HepG2 (cell line): ENCODE measurements around the gene KRTAP20-4. TPM values are rescaled to one million over a fixed set of nuclear protein-coding genes. Genes with fewer than 3 reads are reported as not detected.

ENCODE experiments used
- ATAC-seq: fragments of 200-7000 bp; cut with Tn5 transposase; 3 replicates; pipeline ENCODE4 v1.9.1; 2020; ENCODE audit warnings: mild to moderate bottlenecking, moderate library complexity
- BruUV-seq: library from RNA; stranded (reverse); fragments of 400-500 nt; replicated peaks from 2 replicates; lab custom pipeline; 2021; lab: Mats Ljungman, UMichigan
- CTCF ChIA-PET: fragments of 300-600 bp; formaldehyde crosslinking; extraction: SDS; loops from one replicate; lab custom pipeline; 2021; ENCODE audit warnings: low total read pairs, inconsistent platforms, low intra/inter-chr PET ratio; lab: Yijun Ruan, JAX
- POLR2A ChIA-PET: fragments of 350-600 bp; sonication (Branson Sonifier 250); formaldehyde crosslinking; loops from one replicate; lab custom pipeline; 2020; ENCODE audit warnings: antibody characterized with exemption, inconsistent platforms; lab: Yijun Ruan, JAX
- DNase-seq: peaks from one replicate; pipeline ENCODE4 v3.0.0-alpha.2; 2015; ENCODE audit warnings: low spot score
- FAIRE-seq: peaks from 3 replicates; lab custom pipeline; 2011; peaks lifted over from hg19 to GRCh38; lab: Jason Lieb, UNC
- H2AFZ ChIP-seq: one replicate; pipeline ENCODE4 v1.6.1; 2011; ENCODE audit warnings: low read length, inconsistent platforms
- H3K27ac ChIP-seq: fragments of 300-600 bp; 3 replicates; pipeline ENCODE4 v1.8.0; 2011; ENCODE audit warnings: mixed run types, mild to moderate bottlenecking, mixed read lengths, low read length, inconsistent platforms; ENCODE audit not compliant: insufficient read depth; ENCODE audit errors: extremely low read length
- H3K27me3 ChIP-seq, 2 experiments: fragments of 200-600 bp in 1 of 2; 2 replicates in 1 of 2; 3 replicates in 1 of 2; pipeline versions ENCODE4 v1.6.0 to v1.8.0; 2011; ENCODE audit warnings: low read length in 2 of 2, mild to moderate bottlenecking in 2 of 2, moderate library complexity in 2 of 2, inconsistent platforms in 1 of 2; ENCODE audit not compliant: insufficient read depth in 2 of 2, control insufficient read depth in 1 of 2
- H3K36me3 ChIP-seq, 2 experiments: fragments of 200-600 bp in 1 of 2; replicated peaks in 1 of 2; 2 replicates in 1 of 2; 3 replicates in 1 of 2; pipeline versions ENCODE4 v1.5.1 to v1.8.0; 2011; ENCODE audit warnings: low read length in 2 of 2, inconsistent platforms in 1 of 2; ENCODE audit not compliant: insufficient read depth in 2 of 2, control insufficient read depth in 1 of 2
- H3K4me1 ChIP-seq: 2 replicates; pipeline ENCODE4 v1.5.1; 2012; ENCODE audit warnings: low read length, inconsistent platforms; ENCODE audit not compliant: insufficient read depth
- H3K4me2 ChIP-seq: 2 replicates; pipeline ENCODE4 v1.6.0; 2011; ENCODE audit warnings: low read depth, low read length, inconsistent platforms
- H3K4me3 ChIP-seq, 3 experiments: fragments of 200-600 bp in 1 of 3; sonication (generic), shearing (Covaris generic) in 1 of 3; replicated peaks in 1 of 3; 2 replicates each; pipeline ENCODE4 v1.5.1; 2011 to 2016; ENCODE audit warnings: low read length in 3 of 3, inconsistent platforms in 2 of 3, low read depth in 2 of 3, mild to moderate bottlenecking in 2 of 3, control low read depth in 1 of 3, mixed read lengths in 1 of 3; ENCODE audit not compliant: insufficient read depth in 1 of 3
- H3K79me2 ChIP-seq: one replicate; pipeline ENCODE4 v1.6.1; 2011; ENCODE audit warnings: low read length, inconsistent platforms; ENCODE audit not compliant: insufficient read depth
- H3K9ac ChIP-seq: 2 replicates; pipeline ENCODE4 v1.6.0; 2011; ENCODE audit warnings: mild to moderate bottlenecking, low read depth, low read length, inconsistent platforms; ENCODE audit not compliant: insufficient read depth
- H3K9me3 ChIP-seq: 2 replicates; pipeline ENCODE4 v1.5.1; 2012; ENCODE audit warnings: mild to moderate bottlenecking, low read length
- H4K20me1 ChIP-seq: 2 replicates; pipeline ENCODE4 v1.6.0; 2011; ENCODE audit warnings: inconsistent platforms, mild to moderate bottlenecking, low read length, moderate library complexity; ENCODE audit not compliant: insufficient read depth
- BORCS8-MEF2B ChIP-seq: sonication (generic); formaldehyde crosslinking; IDR thresholded peaks from 2 replicates; pipeline ENCODE4 v1.8.0; 2022; ENCODE audit warnings: mild to moderate bottlenecking, missing genetic modification reagents
- CHD4 ChIP-seq: fragments of 200-600 bp; sonication (generic); IDR thresholded peaks from 2 replicates; pipeline ENCODE4 v1.7.0; 2017; ENCODE audit warnings: mild to moderate bottlenecking, low read length, borderline replicate concordance
- EED ChIP-seq: sonication (generic); formaldehyde crosslinking; IDR thresholded peaks from 2 replicates; pipeline ENCODE4 v1.5.0; 2020; ENCODE audit warnings: mild to moderate bottlenecking, missing genetic modification reagents
- GRHL1 ChIP-seq: sonication (generic); formaldehyde crosslinking; conservative IDR thresholded peaks from 2 replicates; pipeline ENCODE4 v1.8.0; 2022; ENCODE audit warnings: missing genetic modification reagents
- HDAC6 ChIP-seq: fragments of 200-600 bp; sonication (generic); IDR thresholded peaks from 2 replicates; pipeline ENCODE4 v1.7.0; 2017; ENCODE audit warnings: mild to moderate bottlenecking, antibody characterized with exemption, low read length, low read depth
- IRF2 ChIP-seq: IDR thresholded peaks from 2 replicates; pipeline ENCODE4 v1.6.1; 2018; ENCODE audit warnings: missing genetic modification reagents, missing compliant biosample characterization
- MBNL3 ChIP-seq: fragments of 250-450 bp; sonication (Bioruptor Pico); conservative IDR thresholded peaks from 2 replicates; pipeline ENCODE4 v1.8.0; 2022; ENCODE audit warnings: mild to moderate bottlenecking, inconsistent platforms
- MNT ChIP-seq: fragments of 450-650 bp; IDR thresholded peaks from 2 replicates; pipeline ENCODE4 v1.6.1; 2016
- RORA ChIP-seq: sonication (generic); formaldehyde crosslinking; IDR thresholded peaks from 2 replicates; pipeline ENCODE4 v1.5.0; 2020; ENCODE audit warnings: mild to moderate bottlenecking, missing genetic modification reagents, moderate library complexity
- THAP7 ChIP-seq: sonication (generic); formaldehyde crosslinking; IDR thresholded peaks from 2 replicates; pipeline ENCODE4 v1.8.1; 2023; ENCODE audit warnings: mild to moderate bottlenecking, missing genetic modification reagents
- ZBED4 ChIP-seq: sonication (generic); formaldehyde crosslinking; IDR thresholded peaks from 2 replicates; pipeline ENCODE4 v1.4.0; 2020; ENCODE audit warnings: missing genetic modification reagents, borderline replicate concordance
- ZFP82 ChIP-seq: sonication (generic); formaldehyde crosslinking; IDR thresholded peaks from 2 replicates; pipeline ENCODE4 v1.5.1; 2020; ENCODE audit warnings: mild to moderate bottlenecking, missing genetic modification reagents, borderline replicate concordance
- ZNF10 ChIP-seq: sonication (generic); formaldehyde crosslinking; IDR thresholded peaks from 2 replicates; pipeline ENCODE4 v1.4.0; 2020; ENCODE audit warnings: mild to moderate bottlenecking, low read depth, missing genetic modification reagents, borderline replicate concordance
- ZNF563 ChIP-seq: sonication (generic); formaldehyde crosslinking; IDR thresholded peaks from 2 replicates; pipeline ENCODE4 v1.8.0; 2022; ENCODE audit warnings: mild to moderate bottlenecking, moderate library complexity, missing genetic modification reagents
- ZNF768 ChIP-seq: sonication (generic); formaldehyde crosslinking; IDR thresholded peaks from 2 replicates; pipeline ENCODE4 v1.4.0; 2020; ENCODE audit warnings: missing genetic modification reagents
- ZUFSP ChIP-seq: sonication (generic); formaldehyde crosslinking; IDR thresholded peaks from 2 replicates; pipeline ENCODE4 v1.9.0; 2021; ENCODE audit warnings: missing genetic modification reagents, mild to moderate bottlenecking, borderline replicate concordance
- WGBS: methylation state at CpG from one replicate; pipeline ENCODE4 v1.1.6; 2017; ENCODE audit warnings: low lambda C conversion rate; 5-methylcytosine and 5-hydroxymethylcytosine counted together
- in situ Hi-C: cut with HindIII; loops from 2 replicates; pipeline ENCODE4 v1.10.0; 2017; ENCODE audit warnings: low pct_unique_long_range_greater_than_20kb; ENCODE audit not compliant: extremely low pct_ligation_motif_present
- intact Hi-C: fragments of 100-400 bp; cut with micrococcal nuclease; formaldehyde crosslinking; loops from one replicate; pipeline ENCODE4 v1.10.0; 2022; ENCODE audit not compliant: unreplicated experiment
- polyA plus RNA-seq, 8 experiments: library from polyadenylated mRNA; depleted of rRNA in 3 of 8; stranded (reverse) in 7 of 8; unstranded in 1 of 8; fragments of >200 nt; fragmentation: Illumina TruSeq in 4 of 8; extraction: Trizol in 4 of 8; gene quantifications; 2 replicates each; pipeline versions ENCODE4 v1.2.1 to v1.2.3, GENCODE V29; 2011 to 2016; ENCODE audit warnings: low read depth in 4 of 8, missing spikeins in 1 of 8, mixed read lengths in 1 of 8; ENCODE audit not compliant: insufficient read depth in 1 of 8
- total RNA-seq, 5 experiments: library from RNA; depleted of rRNA; stranded (reverse); fragments of >200 nt; fragmentation: Illumina TruSeq; extraction: Trizol; gene quantifications; 2 replicates each; pipeline ENCODE4 v1.2.3, GENCODE V29; 2016; ENCODE audit warnings: low read depth in 1 of 5

Gene KRTAP20-4
- total and polyA plus RNA-seq, 2 of the 13 experiments (the other 11 are each of a cell fraction or from before 2014, with no cell fraction given): not detected

- in situ Hi-C loops (no loop called here), intact Hi-C loops (no loop called here)
- BruUV-seq: no TSS peak
- no peaks in the 10 kb centered on the region for H3K27me3 ChIP-seq
- no peaks in the 10 kb centered on the region for H3K36me3 ChIP-seq
- ChIA-PET CTCF (no interaction called here), POLR2A (no interaction called here)
- no peak overlapping the region for H3K9ac ChIP-seq
- no peak for DNase-seq
- no peak overlapping the region for H3K4me3 ChIP-seq
- WGBS: 28% methylated on average over 2 of the region's 2 CpGs
- no peaks in the 10 kb centered on the region for H3K4me1 ChIP-seq
- H3K27ac ChIP-seq: no peak overlapping the region
- no peak overlapping the region for H3K4me2 ChIP-seq
- ATAC-seq: no peak
- H3K9me3 ChIP-seq: peaks cover 93% of the 10 kb centered on the region
- H4K20me1 ChIP-seq: no peaks in the 10 kb centered on the region
- TF ChIP-seq MBNL3 (CRISPR knock-in tag): no peak
- TF ChIP-seq THAP7: no peak
- no peak for TF ChIP-seq GRHL1 (CRISPR knock-in tag)
- no peak for TF ChIP-seq RORA (CRISPR knock-in tag)
- no peak for TF ChIP-seq BORCS8-MEF2B
- TF ChIP-seq MNT: no peak
- TF ChIP-seq IRF2 (CRISPR knock-in tag): no peak
- TF ChIP-seq EED (CRISPR knock-in tag): no peak
- TF ChIP-seq ZBED4 (CRISPR knock-in tag): no peak
- no peak for TF ChIP-seq ZNF768
- no peak for TF ChIP-seq ZUFSP (CRISPR knock-in tag)
- no peak for TF ChIP-seq ZNF10 (CRISPR knock-in tag)
- no peak for TF ChIP-seq ZFP82 (CRISPR knock-in tag)
- TF ChIP-seq CHD4: no peak
- TF ChIP-seq HDAC6: no peak
- TF ChIP-seq ZNF563 (CRISPR knock-in tag): no peak
- H2AFZ ChIP-seq: no peak overlapping the region
- no peaks in the 10 kb centered on the region for H3K79me2 ChIP-seq
- FAIRE-seq: no peak
Observed at GRCh38 chr21:30605968-30606367, 14.5 kb upstream of the KRTAP20-4 start.
